Stomach (tissue), 9 donors: ENCODE data around the gene IQGAP3. TPM values are rescaled to one million over a fixed set of nuclear protein-coding genes. Genes with fewer than 3 reads are reported as not detected.

Experiments used
- DNase-seq, 2 donors: peaks; one replicate each; pipeline versions ENCODE4 v3.0.0 to v3.0.0-alpha.2; 2013 to 2019
- H3K27ac ChIP-seq, 5 donors: fragments of 200-600 bp in 4 of 5; sonication (generic) in 4 of 5; one replicate each; pipeline ENCODE4 v1.5.1; 2013 to 2019; ENCODE audit warnings: mild to moderate bottlenecking in 1 of 5, moderate library complexity in 1 of 5
- H3K27me3 ChIP-seq, 3 donors: fragments of 200-600 bp; sonication (generic); one replicate each; pipeline ENCODE4 v1.5.1; 2017 to 2019; ENCODE audit warnings: mixed run types in 1 of 3
- H3K36me3 ChIP-seq, 4 donors: fragments of 200-600 bp; sonication (generic); 1 replicate in 3 of 4; 2 replicates in 1 of 4; pipeline ENCODE4 v1.5.1; 2016 to 2019
- H3K4me1 ChIP-seq, 4 donors: fragments of 200-600 bp; sonication (generic); one replicate each; pipeline ENCODE4 v1.5.1; 2016 to 2019
- H3K4me3 ChIP-seq, 4 donors: fragments of 200-600 bp; sonication (generic) in 3 of 4; one replicate each; pipeline ENCODE4 v1.5.1; 2016 to 2019; ENCODE audit warnings: mild to moderate bottlenecking in 1 of 4
- H3K9me3 ChIP-seq, 4 donors: fragments of 200-600 bp; sonication (generic); one replicate each; pipeline ENCODE4 v1.5.1; 2016 to 2019
- EP300 ChIP-seq: sonication (generic); formaldehyde crosslinking; IDR thresholded peaks from one replicate; pipeline ENCODE4 v1.6.1; 2017; ENCODE audit warnings: antibody characterized with exemption
- POLR2A ChIP-seq, 4 donors: fragments of 450-650 bp; IDR thresholded peaks; one replicate each; pipeline ENCODE4 v1.6.1; 2016; ENCODE audit warnings: antibody characterized with exemption in 4 of 4, control low read depth in 2 of 4, mild to moderate bottlenecking in 1 of 4, moderate library complexity in 1 of 4
- POLR2AphosphoS5 ChIP-seq, 3 donors: sonication (generic); formaldehyde crosslinking; IDR thresholded peaks; one replicate each; pipeline ENCODE4 v1.6.1; 2016; ENCODE audit warnings: antibody characterized with exemption in 3 of 3
- WGBS, 5 donors: extraction: QIAGEN DNeasy Blood & Tissue Kit in 3 of 5; methylation state at CpG; one replicate each; pipeline versions ENCODE4 v1.1.5 to v1.1.7; 2013 to 2018; 5-methylcytosine and 5-hydroxymethylcytosine counted together
- intact Hi-C: fragments of 100-400 bp; cut with DNase I; formaldehyde crosslinking; loops from one replicate; pipeline ENCODE4 v1.15.1; 2023; ENCODE audit warnings: low total_unique reads
- polyA plus RNA-seq, 3 donors: library from polyadenylated mRNA; stranded (reverse); fragments of 200-250 nt; gene quantifications; one replicate each; pipeline ENCODE4 v1.2.3, GENCODE V29; 2013
- total RNA-seq, 5 donors: library from RNA; depleted of rRNA; stranded (reverse); fragments of >200 nt; gene quantifications; one replicate each; pipeline versions ENCODE4 v1.1.0 to v1.2.3, GENCODE V29; 2014 to 2016
- TF ChIP-seq, protein P1 (sequence below), 7 experiments: fragments of 450-650 bp in 4 of 7; fragments of 200-600 bp in 3 of 7; sonication (generic) in 3 of 7; IDR thresholded peaks; one replicate each; pipeline ENCODE4 v1.5.1; 2016 to 2019; ENCODE audit warnings: antibody characterized with exemption in 7 of 7, control low read depth in 2 of 7, mild to moderate bottlenecking in 1 of 7
- donor health status: healthy with polysubstance abuse.
- donor health status: Bipolar disorder and iron deficiency.
- donor health status: healthy.

IQGAP3 gene
- total and polyA plus RNA-seq, 8 donors, result 1.2 to 22.2 (median 9.3) TPM

DNA sequence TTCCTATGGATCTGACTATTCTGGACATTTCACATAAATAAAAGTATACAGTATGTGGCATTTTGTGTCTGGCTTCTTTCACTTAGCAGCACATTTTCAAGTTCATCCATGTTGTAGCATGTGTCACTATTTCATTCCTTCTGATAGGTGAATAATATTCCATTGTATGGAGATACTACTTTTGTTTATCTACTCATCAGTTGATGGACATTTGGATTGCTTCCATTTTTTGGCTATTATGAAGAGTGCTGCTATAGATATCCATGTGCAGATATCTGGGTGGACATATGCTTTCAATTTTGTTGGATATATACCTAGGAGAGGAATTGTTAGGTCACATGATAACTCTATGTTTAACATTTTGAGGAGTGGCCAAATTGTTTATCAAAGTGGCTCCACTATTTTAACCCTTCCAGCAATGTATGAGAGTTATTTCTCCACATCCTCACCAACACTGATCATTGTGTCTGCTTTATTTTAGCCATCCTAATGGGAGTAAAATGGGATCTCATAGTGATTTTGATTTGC, 49.9 kb downstream of the IQGAP3 start:
- Histone ChIP-seq H3K4me1 (peaks cover 0 to 5% (median 2%) of the 10 kb centered on the region in 4 donors), H3K4me3 (no peak overlapping the region), H3K27ac (no peak overlapping the region), H3K9me3 (no peaks in the 10 kb centered on the region), H3K27me3 (no peaks in the 10 kb centered on the region), H3K36me3 (no peaks in the 10 kb centered on the region)
- no peak for DNase-seq
- TF ChIP-seq EP300 (no peak), POLR2A (IDR thresholded peaks at IDR 0.05) (no peak), POLR2AphosphoS5 (IDR thresholded peaks at IDR 0.05) (no peak)
- TF ChIP-seq, protein P1, sequence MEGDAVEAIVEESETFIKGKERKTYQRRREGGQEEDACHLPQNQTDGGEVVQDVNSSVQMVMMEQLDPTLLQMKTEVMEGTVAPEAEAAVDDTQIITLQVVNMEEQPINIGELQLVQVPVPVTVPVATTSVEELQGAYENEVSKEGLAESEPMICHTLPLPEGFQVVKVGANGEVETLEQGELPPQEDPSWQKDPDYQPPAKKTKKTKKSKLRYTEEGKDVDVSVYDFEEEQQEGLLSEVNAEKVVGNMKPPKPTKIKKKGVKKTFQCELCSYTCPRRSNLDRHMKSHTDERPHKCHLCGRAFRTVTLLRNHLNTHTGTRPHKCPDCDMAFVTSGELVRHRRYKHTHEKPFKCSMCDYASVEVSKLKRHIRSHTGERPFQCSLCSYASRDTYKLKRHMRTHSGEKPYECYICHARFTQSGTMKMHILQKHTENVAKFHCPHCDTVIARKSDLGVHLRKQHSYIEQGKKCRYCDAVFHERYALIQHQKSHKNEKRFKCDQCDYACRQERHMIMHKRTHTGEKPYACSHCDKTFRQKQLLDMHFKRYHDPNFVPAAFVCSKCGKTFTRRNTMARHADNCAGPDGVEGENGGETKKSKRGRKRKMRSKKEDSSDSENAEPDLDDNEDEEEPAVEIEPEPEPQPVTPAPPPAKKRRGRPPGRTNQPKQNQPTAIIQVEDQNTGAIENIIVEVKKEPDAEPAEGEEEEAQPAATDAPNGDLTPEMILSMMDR (IDR thresholded peaks at IDR 0.05), result no peak
- intact Hi-C loops, result no loop called here

GRCh38 chr1:156517748-156518147, 54.6 kb downstream of the IQGAP3 start:
- intact Hi-C loops, result no loop called here
- Histone ChIP-seq H3K27me3 (no peaks in the 10 kb centered on the region), H3K4me1 (peaks cover 0 to 8% (median 0%) of the 10 kb centered on the region in 4 donors), H3K27ac (no peak overlapping the region), H3K36me3 (no peaks in the 10 kb centered on the region), H3K4me3 (no peak overlapping the region), H3K9me3 (no peaks in the 10 kb centered on the region)
- WGBS, 5 donors, result 60 to 94% (median 87%) methylated on average over 4 of the region's 4 CpGs
- no peak for DNase-seq
- TF ChIP-seq POLR2AphosphoS5 (IDR thresholded peaks at IDR 0.05), result no peak
- no peak for TF ChIP-seq POLR2A (IDR thresholded peaks at IDR 0.05)
- TF ChIP-seq, protein P1 (IDR thresholded peaks at IDR 0.05), result no peak
- no peak for TF ChIP-seq EP300

DNA sequence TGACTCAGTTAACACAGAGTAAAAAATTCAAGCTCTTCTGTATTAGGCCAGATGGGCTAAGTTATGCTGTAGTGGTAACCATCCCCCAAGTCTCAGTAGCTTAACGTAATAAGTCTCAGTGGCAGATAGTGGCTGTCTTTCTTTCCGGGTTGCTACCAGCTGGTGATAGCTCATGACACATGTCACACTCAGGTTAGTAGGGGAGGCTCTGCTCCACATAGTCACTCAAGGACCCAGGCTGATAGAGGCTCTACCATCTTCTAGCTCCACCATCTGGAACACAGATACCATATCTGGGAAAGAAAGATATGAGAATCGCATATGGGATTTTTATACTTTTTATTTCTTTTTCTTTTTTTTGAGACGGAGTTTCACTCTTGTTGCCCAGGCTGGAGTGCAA, 55.5 kb downstream of the IQGAP3 start:
- DNase-seq, result no peak
- H3K36me3 ChIP-seq, result no peaks in the 10 kb centered on the region
- H3K27ac ChIP-seq, result no peak overlapping the region
- no peaks in the 10 kb centered on the region for H3K27me3 ChIP-seq
- no peaks in the 10 kb centered on the region for H3K9me3 ChIP-seq
- H3K4me1 ChIP-seq, result peaks cover 0 to 9% (median 2%) of the 10 kb centered on the region in 4 donors
- 86 to 94% (median 91%) methylated on average over 4 of the region's 4 CpGs for WGBS, 5 donors
- no peak overlapping the region for H3K4me3 ChIP-seq
- intact Hi-C loops, result no loop called here
- TF ChIP-seq EP300 (no peak), POLR2AphosphoS5 (IDR thresholded peaks at IDR 0.05) (no peak), POLR2A (IDR thresholded peaks at IDR 0.05) (no peak)
- TF ChIP-seq, protein P1 (IDR thresholded peaks at IDR 0.05), result no peak

- H3K27me3 ChIP-seq, result no peaks in the 10 kb centered on the region
- intact Hi-C loops, result no loop called here
- no peak for DNase-seq
- TF ChIP-seq, protein P1 (IDR thresholded peaks at IDR 0.05), result no peak
- no peak for TF ChIP-seq POLR2A (IDR thresholded peaks at IDR 0.05)
- no peak for TF ChIP-seq POLR2AphosphoS5 (IDR thresholded peaks at IDR 0.05)
- TF ChIP-seq EP300, result no peak
- no peak overlapping the region for H3K27ac ChIP-seq
- no peaks in the 10 kb centered on the region for H3K9me3 ChIP-seq
- 38 to 75% (median 57%) methylated on average over 2 of the region's 2 CpGs for whole genome bisulfite sequencing, 5 donors
- H3K4me3 ChIP-seq, result no peak overlapping the region
- H3K4me1 ChIP-seq, result peaks cover 0 to 13% (median 6%) of the 10 kb centered on the region in 4 donors
- no peaks in the 10 kb centered on the region for H3K36me3 ChIP-seq
These were observed 56.4 kb downstream of the IQGAP3 start for GRCh38 chr1:156515956-156516355.
